GM10847 (cell line): Measurements from ENCODE around the gene FUT4.

Experiments
- POLR2A ChIP-seq: IDR thresholded peaks from 2 replicates; pipeline ENCODE4 v1.6.1; 2011; ENCODE audit not compliant: insufficient read length; ENCODE audit errors: extremely low read depth

The FUT4 gene

DNA sequence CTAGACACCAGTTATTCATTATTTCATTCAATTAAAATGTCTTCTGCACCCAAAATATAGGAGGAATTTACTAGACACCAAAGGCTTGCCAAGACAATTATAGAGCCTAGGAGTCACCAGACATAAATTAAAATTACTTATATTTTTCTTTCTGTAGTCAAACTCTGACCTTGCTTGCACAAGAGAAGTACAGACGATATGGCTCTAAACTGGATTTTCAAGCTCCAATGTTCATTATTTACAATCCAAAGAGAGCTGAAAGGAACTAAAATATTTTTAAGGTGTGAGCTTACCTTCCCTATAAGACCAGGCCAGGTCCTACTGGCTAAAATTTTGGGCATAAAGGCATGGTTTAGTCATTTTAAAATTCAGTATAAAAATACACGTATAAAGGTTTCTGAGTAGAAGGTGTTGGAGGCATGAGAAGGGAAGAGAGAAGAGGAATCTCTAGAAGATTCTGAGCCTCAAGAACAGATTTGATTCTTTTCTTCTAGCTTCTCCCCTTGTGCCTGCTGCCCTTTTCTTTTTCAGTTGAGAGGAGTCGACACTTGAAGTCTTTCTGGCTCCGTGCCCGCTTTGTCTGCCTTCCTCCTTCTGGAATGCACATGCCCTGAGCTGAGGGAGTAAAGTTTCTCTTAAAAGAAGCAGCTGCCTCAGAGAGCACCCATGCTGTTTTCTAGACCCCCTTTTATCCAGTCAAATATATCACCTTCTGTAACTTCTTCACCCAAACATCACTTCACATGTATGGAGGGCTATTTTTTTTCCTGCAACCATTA lies 18.0 kb upstream of the FUT4 start:
- no peak for TF ChIP-seq POLR2A

DNA sequence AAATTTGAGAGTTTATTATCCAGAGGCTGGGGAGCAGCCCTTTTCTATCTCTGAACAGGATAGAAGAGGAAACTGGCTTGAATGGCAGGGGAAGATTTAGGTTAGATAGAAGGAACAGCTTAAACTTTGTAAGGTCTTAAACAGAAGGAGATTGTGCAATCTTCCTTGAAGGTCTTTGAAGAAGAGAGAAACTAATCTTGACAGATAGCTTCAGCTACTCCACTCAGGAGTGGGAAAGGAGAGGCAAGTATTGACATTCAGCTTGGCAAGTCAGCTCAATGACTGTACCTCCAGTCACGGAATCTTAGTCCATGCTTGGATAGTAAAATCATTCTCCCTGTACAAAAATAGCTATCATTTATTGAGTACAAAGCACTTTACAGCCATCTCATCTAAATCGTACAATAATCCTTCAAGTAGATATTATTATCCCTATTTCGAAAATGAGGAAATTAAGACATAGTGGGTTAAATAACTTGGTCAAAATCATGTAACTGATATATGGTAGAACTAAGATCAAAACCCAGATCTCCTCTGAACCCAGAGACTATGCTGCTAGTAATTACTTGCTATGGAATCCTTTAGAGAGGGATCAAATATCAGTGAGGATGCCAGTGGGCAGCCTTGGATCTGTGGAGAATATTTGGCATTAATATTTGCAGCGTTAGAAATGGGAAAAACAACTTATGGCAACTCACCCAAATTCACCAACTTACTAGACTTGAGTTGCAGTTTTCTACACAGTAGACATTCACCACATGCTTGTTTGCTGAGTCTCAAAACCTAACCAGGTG lies 16.9 kb upstream of the FUT4 start:
- TF ChIP-seq POLR2A: no peak

DNA sequence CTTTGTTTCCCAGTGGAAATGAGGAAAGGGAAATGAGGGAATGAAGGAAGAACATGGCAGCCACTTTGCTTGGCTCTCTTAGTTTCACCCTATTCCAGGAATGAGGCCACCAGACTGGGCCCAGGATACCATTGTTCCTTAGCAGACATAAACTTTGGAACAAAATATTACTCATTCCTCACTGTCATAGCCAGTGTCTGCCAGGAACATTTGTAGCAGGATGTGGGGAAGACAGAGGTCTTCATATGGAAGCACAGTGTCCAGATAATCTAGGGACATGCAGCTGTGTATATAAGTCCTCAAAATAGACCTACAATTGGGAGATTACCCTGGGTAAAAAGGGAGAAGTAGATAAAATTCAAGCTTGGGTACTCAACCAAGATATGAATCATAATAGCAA lies 15.2 kb upstream of the FUT4 start:
- TF ChIP-seq POLR2A: no peak

DNA sequence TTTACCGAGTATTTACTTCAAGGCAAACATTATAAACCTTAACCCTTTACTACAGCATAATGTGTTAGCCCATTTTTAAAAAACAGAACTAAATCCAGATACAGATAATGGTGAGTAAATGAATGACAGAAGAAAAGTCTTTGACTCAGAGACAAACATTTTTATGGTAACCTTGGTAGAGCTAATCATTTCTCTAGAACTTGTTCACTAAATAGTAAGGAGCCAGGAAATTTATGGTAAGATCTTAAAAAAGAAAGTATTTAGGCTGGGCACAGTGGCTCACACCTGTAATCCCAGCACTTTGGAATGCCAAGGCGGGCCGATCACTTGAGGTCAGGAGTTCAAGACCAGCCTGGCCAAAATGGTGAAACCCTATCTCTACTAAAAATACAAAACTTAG lies 11.5 kb upstream of the FUT4 start:
- TF ChIP-seq POLR2A: no peak

DNA sequence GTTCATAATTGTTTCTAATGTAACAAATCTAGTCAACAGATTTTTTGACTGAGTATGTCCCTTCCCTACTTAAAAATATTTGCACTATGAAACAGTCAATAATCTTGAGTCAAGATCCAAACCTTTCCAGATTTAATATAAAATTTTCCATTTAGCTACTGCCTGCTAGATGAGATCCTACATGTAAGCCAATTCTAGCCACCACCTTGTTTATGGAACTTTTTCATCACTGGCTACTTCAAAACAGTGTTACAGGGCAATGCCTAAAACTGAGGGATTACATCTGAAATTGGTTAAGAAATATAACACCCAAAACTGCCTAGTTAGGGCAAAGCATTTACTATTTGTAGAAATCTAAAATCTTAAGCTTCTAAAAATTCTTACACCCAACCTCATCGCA lies 10.5 kb upstream of the FUT4 start:
- TF ChIP-seq POLR2A: no peak

DNA sequence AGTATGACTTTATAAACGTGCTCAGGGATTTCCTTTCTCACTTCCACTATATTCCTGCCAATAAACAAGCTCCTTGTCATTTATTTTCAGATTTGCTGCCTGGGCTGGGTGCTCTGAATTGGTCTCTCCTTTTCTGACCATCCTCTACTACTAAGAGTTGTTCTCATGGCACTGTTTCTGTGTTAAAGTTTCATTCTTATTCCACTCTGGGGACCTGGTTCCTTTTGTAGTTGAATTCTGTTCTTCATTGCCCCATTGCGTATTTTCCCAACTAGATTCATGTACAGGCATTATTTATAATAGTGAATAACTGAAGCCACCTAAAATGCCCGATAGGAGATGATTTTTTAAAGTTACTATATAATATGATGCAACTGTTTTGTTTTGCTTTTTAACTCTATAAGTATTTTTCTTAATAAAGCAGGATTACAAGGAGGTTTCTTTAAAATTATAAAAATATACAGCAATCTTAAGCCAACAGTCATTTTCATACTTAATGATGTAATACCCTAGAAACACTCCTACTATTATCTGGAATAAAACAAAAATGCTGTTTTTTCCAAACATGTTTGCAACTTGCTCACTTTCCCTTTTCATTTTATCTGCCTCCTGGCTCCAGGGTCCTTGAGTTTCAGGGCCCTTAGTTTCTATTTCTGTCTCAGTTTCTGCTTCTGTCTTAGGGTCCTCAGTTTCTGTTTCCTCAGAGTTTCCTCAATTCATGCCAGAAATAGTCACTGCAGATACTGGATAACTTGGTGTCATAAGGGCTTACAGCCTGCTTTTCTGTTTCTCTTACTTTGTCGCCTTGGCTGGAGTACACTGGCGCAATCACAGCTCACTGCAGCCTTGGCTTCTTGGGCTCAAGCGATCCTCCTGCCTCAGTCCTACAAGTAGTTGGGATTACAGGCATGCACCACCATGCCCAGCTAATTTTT lies 9.8 kb upstream of the FUT4 start:
- no peak for TF ChIP-seq POLR2A

DNA sequence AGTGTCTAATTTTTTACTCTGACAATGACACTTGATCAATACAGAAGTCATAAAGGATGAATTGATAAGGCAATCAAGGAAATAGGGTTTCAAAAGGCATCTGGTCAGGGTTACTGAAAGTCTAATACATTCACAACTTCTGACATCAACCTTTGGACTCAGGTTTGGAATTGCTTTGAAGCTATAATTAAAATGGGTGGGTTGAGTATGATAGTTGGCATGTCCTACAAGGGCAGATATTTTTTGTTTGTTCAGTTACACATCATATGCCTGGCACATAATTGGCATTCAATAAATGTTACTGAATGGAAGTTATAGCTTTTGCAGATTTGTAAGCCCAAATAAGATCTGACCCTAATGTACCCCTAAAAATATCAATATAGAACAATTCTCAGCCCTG lies 7.3 kb upstream of the FUT4 start:
- TF ChIP-seq POLR2A: no peak

DNA sequence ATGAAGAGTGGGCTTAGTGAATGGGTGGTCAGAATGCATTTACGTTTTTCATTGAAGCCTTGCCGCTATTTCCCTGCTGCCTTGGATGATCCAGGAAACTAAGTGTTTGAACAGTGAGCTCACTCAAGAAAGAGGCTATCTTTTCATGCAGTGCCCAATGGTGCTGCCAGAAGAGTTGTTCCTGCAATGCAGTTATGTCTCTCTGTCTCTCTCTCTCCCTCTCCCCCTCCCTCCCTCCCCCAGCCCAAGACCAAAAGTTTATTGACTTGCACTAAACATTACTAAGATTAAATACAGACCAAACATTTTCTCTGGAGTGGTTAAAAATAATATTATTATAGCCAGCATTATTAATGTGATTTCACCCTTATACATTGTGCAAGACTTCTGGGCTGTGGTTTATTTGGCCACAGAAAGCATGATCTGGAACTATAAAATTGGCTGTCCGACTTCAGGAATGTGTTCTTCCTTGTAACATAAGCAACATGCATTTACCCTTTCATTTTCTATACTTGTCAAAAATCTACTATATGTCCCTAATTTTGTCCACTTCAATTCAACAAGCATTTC lies 6.6 kb upstream of the FUT4 start:
- no peak for TF ChIP-seq POLR2A

DNA sequence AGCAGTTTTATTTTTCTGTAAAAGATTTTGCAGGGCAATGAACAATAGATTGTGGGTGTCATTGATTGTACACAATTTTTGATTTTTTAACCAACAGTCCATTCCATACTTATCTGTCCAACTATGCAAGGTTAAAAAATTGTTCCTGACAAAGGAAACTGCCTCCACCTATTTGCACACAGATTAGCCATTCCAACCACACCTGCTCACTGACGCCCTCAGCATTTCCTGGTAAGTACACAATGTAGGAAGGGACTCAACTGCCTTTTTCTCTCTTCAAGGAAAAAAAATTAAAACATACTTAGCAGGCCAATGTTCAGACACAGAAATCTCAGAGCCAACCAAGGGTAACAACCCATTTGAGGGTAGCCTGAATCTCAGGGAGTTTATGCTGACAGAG lies 4.3 kb upstream of the FUT4 start:
- no peak for TF ChIP-seq POLR2A

DNA sequence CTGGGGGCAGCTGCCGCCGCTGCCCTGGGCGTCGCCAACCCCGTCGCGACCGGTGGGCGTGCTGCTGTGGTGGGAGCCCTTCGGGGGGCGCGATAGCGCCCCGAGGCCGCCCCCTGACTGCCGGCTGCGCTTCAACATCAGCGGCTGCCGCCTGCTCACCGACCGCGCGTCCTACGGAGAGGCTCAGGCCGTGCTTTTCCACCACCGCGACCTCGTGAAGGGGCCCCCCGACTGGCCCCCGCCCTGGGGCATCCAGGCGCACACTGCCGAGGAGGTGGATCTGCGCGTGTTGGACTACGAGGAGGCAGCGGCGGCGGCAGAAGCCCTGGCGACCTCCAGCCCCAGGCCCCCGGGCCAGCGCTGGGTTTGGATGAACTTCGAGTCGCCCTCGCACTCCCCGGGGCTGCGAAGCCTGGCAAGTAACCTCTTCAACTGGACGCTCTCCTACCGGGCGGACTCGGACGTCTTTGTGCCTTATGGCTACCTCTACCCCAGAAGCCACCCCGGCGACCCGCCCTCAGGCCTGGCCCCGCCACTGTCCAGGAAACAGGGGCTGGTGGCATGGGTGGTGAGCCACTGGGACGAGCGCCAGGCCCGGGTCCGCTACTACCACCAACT lies 1.0 kb downstream of the FUT4 start:
- no peak for TF ChIP-seq POLR2A

DNA sequence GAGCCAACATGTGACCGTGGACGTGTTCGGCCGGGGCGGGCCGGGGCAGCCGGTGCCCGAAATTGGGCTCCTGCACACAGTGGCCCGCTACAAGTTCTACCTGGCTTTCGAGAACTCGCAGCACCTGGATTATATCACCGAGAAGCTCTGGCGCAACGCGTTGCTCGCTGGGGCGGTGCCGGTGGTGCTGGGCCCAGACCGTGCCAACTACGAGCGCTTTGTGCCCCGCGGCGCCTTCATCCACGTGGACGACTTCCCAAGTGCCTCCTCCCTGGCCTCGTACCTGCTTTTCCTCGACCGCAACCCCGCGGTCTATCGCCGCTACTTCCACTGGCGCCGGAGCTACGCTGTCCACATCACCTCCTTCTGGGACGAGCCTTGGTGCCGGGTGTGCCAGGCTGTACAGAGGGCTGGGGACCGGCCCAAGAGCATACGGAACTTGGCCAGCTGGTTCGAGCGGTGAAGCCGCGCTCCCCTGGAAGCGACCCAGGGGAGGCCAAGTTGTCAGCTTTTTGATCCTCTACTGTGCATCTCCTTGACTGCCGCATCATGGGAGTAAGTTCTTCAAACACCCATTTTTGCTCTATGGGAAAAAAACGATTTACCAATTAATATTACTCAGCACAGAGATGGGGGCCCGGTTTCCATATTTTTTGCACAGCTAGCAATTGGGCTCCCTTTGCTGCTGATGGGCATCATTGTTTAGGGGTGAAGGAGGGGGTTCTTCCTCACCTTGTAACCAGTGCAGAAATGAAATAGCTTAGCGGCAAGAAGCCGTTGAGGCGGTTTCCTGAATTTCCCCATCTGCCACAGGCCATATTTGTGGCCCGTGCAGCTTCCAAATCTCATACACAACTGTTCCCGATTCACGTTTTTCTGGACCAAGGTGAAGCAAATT lies 1.8 kb downstream of the FUT4 start:
- TF ChIP-seq POLR2A: no peak

DNA sequence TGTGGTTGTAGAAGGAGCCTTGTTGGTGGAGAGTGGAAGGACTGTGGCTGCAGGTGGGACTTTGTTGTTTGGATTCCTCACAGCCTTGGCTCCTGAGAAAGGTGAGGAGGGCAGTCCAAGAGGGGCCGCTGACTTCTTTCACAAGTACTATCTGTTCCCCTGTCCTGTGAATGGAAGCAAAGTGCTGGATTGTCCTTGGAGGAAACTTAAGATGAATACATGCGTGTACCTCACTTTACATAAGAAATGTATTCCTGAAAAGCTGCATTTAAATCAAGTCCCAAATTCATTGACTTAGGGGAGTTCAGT lies 2.4 kb downstream of the FUT4 start:
- TF ChIP-seq POLR2A: no peak

DNA sequence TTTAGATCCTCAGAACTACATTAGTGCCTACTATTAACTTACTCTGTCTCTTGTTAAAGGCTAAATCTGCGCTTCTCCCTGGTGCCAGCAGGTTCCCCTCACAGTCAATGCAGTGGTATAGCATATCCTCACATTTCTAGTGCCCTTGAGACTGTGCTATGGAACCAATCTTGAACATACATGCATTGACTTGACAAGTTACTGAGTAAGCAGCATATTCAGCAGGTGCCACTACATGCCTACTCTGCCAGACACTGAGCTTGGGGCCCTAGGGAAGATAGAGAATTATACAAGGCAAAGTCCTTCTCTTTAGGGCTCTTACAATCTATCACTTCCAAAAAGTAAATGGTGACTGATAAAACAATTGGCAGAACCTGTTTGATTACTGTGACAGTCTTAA lies 3.2 kb downstream of the FUT4 start:
- no peak for TF ChIP-seq POLR2A

DNA sequence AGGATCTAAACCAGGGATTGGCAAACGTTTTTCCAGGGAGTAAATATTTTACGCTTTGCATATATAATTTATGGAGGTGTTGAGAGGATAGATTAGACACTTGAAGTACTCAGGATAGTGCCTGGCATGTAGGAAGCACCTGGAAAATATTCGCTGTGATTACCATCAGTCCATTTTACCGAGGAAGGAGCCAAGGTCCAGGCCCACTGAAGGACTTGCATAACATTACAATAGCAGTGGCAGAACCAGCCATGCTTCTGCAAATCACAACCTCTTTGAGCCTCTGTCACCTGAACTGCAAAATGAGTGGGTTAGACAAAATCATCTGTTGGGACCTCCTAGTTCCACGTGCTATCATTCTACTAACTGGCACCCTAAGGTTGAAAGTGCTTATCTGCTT lies 5.4 kb downstream of the FUT4 start:
- TF ChIP-seq POLR2A: no peak
